ENCODE data around the gene MKNK1. TPM values are rescaled to one million over a fixed set of nuclear protein-coding genes. Genes with fewer than 3 reads are reported as not detected.

MKNK1 gene
- total RNA-seq, 1 experiment from 2014 or later = 12.0 TPM

GRCh38 chr1:46539972-46540371, 64.1 kb downstream of the MKNK1 start:
- DNase-seq (ENCODE audit: low read depth) = peak; percentile 79

GRCh38 chr1:46538147-46538546, 65.9 kb downstream of the MKNK1 start:
- DNase-seq (ENCODE audit: low read depth) = no peak

- DNase-seq (ENCODE audit: low read depth) = no peak
These were observed 66.4 kb downstream of the MKNK1 start for GRCh38 chr1:46537651-46538050.

- DNase-seq (ENCODE audit: low read depth) = no peak
These were observed 67.5 kb downstream of the MKNK1 start for GRCh38 chr1:46536527-46536926.

- peak; percentile 53 for DNase-seq (ENCODE audit: low read depth)
These were observed 69.0 kb downstream of the MKNK1 start for GRCh38 chr1:46535063-46535462.

- peak; percentile 42 for DNase-seq (ENCODE audit: low read depth)
These were observed 70.7 kb downstream of the MKNK1 start for GRCh38 chr1:46533179-46533864.

GRCh38 chr1:46532498-46533178, 71.4 kb downstream of the MKNK1 start:
- peak; percentile 56 for DNase-seq (ENCODE audit: low read depth)

GRCh38 chr1:46532095-46532494, 72.0 kb downstream of the MKNK1 start:
- DNase-seq (ENCODE audit: low read depth) = no peak

GRCh38 chr1:46530791-46531409, 73.2 kb downstream of the MKNK1 start:
- DNase-seq (ENCODE audit: low read depth) = no peak

- DNase-seq (ENCODE audit: low read depth) = no peak
These were observed 73.8 kb downstream of the MKNK1 start for GRCh38 chr1:46530311-46530710.

- DNase-seq (ENCODE audit: low read depth) = peak; percentile 40
These were observed 74.9 kb downstream of the MKNK1 start for GRCh38 chr1:46529031-46529630.

GRCh38 chr1:46528297-46528955, 75.6 kb downstream of the MKNK1 start:
- no peak for DNase-seq (ENCODE audit: low read depth)

GRCh38 chr1:46527474-46528296, 76.4 kb downstream of the MKNK1 start:
- DNase-seq (ENCODE audit: low read depth) = peak; percentile 75

GRCh38 chr1:46526691-46527291, 77.3 kb downstream of the MKNK1 start:
- no peak for DNase-seq (ENCODE audit: low read depth)

- DNase-seq (ENCODE audit: low read depth) = no peak
These were observed 77.9 kb downstream of the MKNK1 start for GRCh38 chr1:46526013-46526690.

- no peak for DNase-seq (ENCODE audit: low read depth)
These were observed 78.7 kb downstream of the MKNK1 start for GRCh38 chr1:46525253-46525983.

- DNase-seq (ENCODE audit: low read depth) = no peak
These were observed 79.2 kb downstream of the MKNK1 start for GRCh38 chr1:46524843-46525242.

GRCh38 chr1:46523496-46524353, 80.3 kb downstream of the MKNK1 start:
- no peak for DNase-seq (ENCODE audit: low read depth)

GRCh38 chr1:46522969-46523320, 81.1 kb downstream of the MKNK1 start:
- no peak for DNase-seq (ENCODE audit: low read depth)

All from M059J (cell line).